Naive thymus-derived CD4-positive, alpha-beta T cell (primary cell): ENCODE measurements around the gene WHAMM. TPM values are rescaled to one million over a fixed set of nuclear protein-coding genes. Genes with fewer than 3 reads are reported as not detected.
A peak's percentile ranks its signal among the peaks of the same experiment; 100 is the strongest.

Experiments used
- ATAC-seq: fragments of 150-1000 bp; cut with Tn5 transposase; 2 replicates; pipeline ENCODE4 v1.10.0; 2021; ENCODE audit warnings: mild to moderate bottlenecking, moderate library complexity
- CTCF ChIA-PET: fragments of 350-600 bp; sonication (Branson Sonifier 250); formaldehyde crosslinking; loops from one replicate; lab custom pipeline; 2021; ENCODE audit warnings: antibody characterized with exemption; lab: Charles Lee
- POLR2A ChIA-PET: fragments of 350-600 bp; sonication (Branson Sonifier 250); formaldehyde crosslinking; loops from one replicate; lab custom pipeline; 2021; ENCODE audit warnings: antibody characterized with exemption, inconsistent platforms; lab: Charles Lee
- DNase-seq, 9 donors: peaks; one replicate each; pipeline versions ENCODE4 v3.0.0 to v3.0.0-alpha.2; 2020 to 2022; ENCODE audit warnings: mixed read lengths in 1 of 9
- H3K27ac ChIP-seq: one replicate; pipeline ENCODE4 v1.7.0; 2013; ENCODE audit warnings: mild to moderate bottlenecking, low read depth, low read length, moderate library complexity
- H3K27me3 ChIP-seq, 2 donors: one replicate each; pipeline ENCODE4 v1.7.0; 2013; ENCODE audit warnings: low read length in 2 of 2, mild to moderate bottlenecking in 2 of 2, moderate library complexity in 2 of 2; ENCODE audit not compliant: control insufficient read depth in 2 of 2, insufficient read depth in 2 of 2
- H3K36me3 ChIP-seq, 3 experiments: 1 replicate in 2 of 3; 2 replicates in 1 of 3; pipeline ENCODE4 v1.7.0; 2013; ENCODE audit warnings: low read length in 3 of 3, mild to moderate bottlenecking in 3 of 3, moderate library complexity in 1 of 3; ENCODE audit not compliant: insufficient read depth in 3 of 3, control insufficient read depth in 2 of 3
- H3K4me1 ChIP-seq, 2 donors: one replicate each; pipeline ENCODE4 v1.7.0; 2013; ENCODE audit warnings: low read length in 2 of 2, mild to moderate bottlenecking in 2 of 2, moderate library complexity in 1 of 2; ENCODE audit not compliant: control insufficient read depth in 2 of 2, insufficient read depth in 2 of 2
- H3K4me3 ChIP-seq: 2 replicates; pipeline ENCODE4 v1.7.0; 2013; ENCODE audit warnings: mild to moderate bottlenecking, low read length
- H3K9me3 ChIP-seq, 3 experiments: 1 replicate in 2 of 3; 2 replicates in 1 of 3; pipeline ENCODE4 v1.7.0; 2013; ENCODE audit warnings: low read length in 3 of 3; ENCODE audit not compliant: control insufficient read depth in 2 of 3
- H3K27ac Mint-ChIP-seq, 9 donors: one replicate each; pipeline ENCODE4 v1.8.0; 2020 to 2022; ENCODE audit warnings: mixed read lengths in 9 of 9, mild to moderate bottlenecking in 8 of 9, moderate library complexity in 5 of 9, inconsistent platforms in 2 of 9
- H3K27me3 Mint-ChIP-seq, 5 donors: one replicate each; pipeline ENCODE4 v1.8.0; 2021 to 2022; ENCODE audit warnings: mixed read lengths in 5 of 5, mild to moderate bottlenecking in 1 of 5
- H3K36me3 Mint-ChIP-seq, 5 donors: one replicate each; pipeline ENCODE4 v1.8.0; 2020 to 2022; ENCODE audit warnings: mixed read lengths in 5 of 5, mild to moderate bottlenecking in 3 of 5, inconsistent platforms in 1 of 5
- H3K4me1 Mint-ChIP-seq, 7 donors: one replicate each; pipeline ENCODE4 v1.8.0; 2020 to 2022; ENCODE audit warnings: mixed read lengths in 7 of 7, mild to moderate bottlenecking in 3 of 7, inconsistent platforms in 1 of 7
- H3K4me3 Mint-ChIP-seq, 10 donors: one replicate each; pipeline ENCODE4 v1.8.0; 2020 to 2022; ENCODE audit warnings: mild to moderate bottlenecking in 10 of 10, mixed read lengths in 10 of 10, moderate library complexity in 6 of 10, inconsistent platforms in 2 of 10
- H3K9me3 Mint-ChIP-seq, 11 donors: one replicate each; pipeline ENCODE4 v1.8.0; 2020 to 2022; ENCODE audit warnings: mixed read lengths in 11 of 11, mild to moderate bottlenecking in 4 of 11, inconsistent platforms in 1 of 11, moderate library complexity in 1 of 11
- intact Hi-C, 2 donors: fragments of 100-400 bp; cut with micrococcal nuclease; formaldehyde crosslinking; loops; one replicate each; pipeline ENCODE4 v1.15.1; 2023
- polyA plus RNA-seq, 2 donors: library from polyadenylated mRNA; unstranded; fragments of 300-500 nt; fragmentation: Illumina TruSeq; gene quantifications; one replicate each; pipeline ENCODE4 v1.2.3, GENCODE V29; 2021
- total RNA-seq, 6 experiments: library from RNA in 5 of 6; stranded (reverse) in 5 of 6; gene quantifications; 1 replicate in 5 of 6; 2 replicates in 1 of 6; pipeline ENCODE4 v1.2.3 and lab custom pipeline; 2021 to 2026

The WHAMM gene
- total and polyA plus RNA-seq, 7 experiments from 2014 or later = 3.5 to 72.2 (median 30.8) TPM

DNA sequence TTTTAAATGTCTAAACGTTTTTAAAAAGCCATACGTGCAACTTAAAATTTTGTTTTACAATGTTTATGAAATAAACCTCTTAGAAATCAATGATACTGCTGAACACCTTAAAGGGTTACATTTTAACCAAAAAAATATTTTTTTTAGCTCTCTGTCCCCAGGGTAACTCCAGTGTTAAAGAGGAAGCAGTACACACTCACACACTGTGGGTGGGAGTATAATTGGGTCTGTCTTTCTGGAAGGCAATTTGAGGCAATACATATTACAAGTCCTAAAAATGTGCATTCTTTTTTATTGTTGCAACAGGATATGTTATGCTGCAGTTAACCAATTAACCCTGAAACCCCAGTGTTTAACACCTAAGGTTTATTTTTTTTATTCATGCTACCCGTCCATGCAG, 34.1 kb downstream of the WHAMM start:
- H3K27ac ChIP-seq = no peak overlapping the region
- peaks cover 0 to 27% (median 0%) of the 10 kb centered on the region in 5 donors for H3K27me3 Mint-ChIP-seq
- no peak overlapping the region for H3K27ac Mint-ChIP-seq
- intact Hi-C loops = no loop called here
- POLR2A ChIA-PET = no interaction called here
- H3K9me3 ChIP-seq = no peaks in the 10 kb centered on the region
- H3K4me1 ChIP-seq = no peaks in the 10 kb centered on the region
- H3K9me3 Mint-ChIP-seq = peaks cover 0 to 12% (median 0%) of the 10 kb centered on the region in 11 donors
- H3K36me3 Mint-ChIP-seq = peaks cover 0 to 30% (median 4%) of the 10 kb centered on the region in 5 donors
- no peak overlapping the region for H3K4me3 Mint-ChIP-seq
- no peaks in the 10 kb centered on the region for H3K27me3 ChIP-seq
- peaks cover 5 to 13% (median 9%) of the 10 kb centered on the region in 7 donors for H3K4me1 Mint-ChIP-seq
- H3K4me3 ChIP-seq = no peak overlapping the region
- ATAC-seq (no peak), DNase-seq (no peak)
- no peaks in the 10 kb centered on the region for H3K36me3 ChIP-seq
- CTCF ChIA-PET = interaction anchor here (1.3 kb wide), 1 partner anchor 11 kb away, joined by 3 read pairs; no protein-coding TSS in a partner anchor

DNA sequence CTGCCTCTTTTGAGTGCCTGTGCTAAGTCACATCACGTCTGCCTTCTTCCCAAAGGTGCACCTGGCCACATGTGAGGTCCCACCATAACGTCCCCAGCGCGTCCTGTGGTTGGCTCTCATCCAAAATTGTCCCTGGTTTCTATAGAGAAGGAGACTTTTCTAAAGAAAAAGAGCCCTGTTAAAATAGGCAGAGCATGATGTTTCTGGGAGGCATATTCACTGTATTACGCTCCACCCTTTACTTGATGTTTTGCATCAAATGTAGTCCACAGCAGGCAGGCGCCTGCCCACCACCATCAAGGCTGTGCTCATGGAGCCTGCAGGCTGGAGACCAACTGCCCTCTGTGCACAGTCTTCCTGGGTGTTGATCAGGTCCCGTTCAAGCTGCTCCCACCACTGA, 36.3 kb downstream of the WHAMM start:
- intact Hi-C loops = loop anchor here (2.0 to 5.0 kb wide), 2 partner anchors 35 to 142 kb away; partner anchors contain the start of gene RAMAC (in 1 of the 2)
- ATAC-seq (no peak), DNase-seq (no peak)
- ChIA-PET POLR2A (interaction anchor here (0.7 kb wide), 1 partner anchor 34 kb away, joined by 3 read pairs; no protein-coding TSS in a partner anchor), CTCF (no interaction called here)
- Mint-ChIP-seq H3K36me3 (peaks cover 0 to 23% (median 4%) of the 10 kb centered on the region in 5 donors), H3K4me3 (no peak overlapping the region), H3K9me3 (peaks cover 0 to 12% (median 0%) of the 10 kb centered on the region in 11 donors), H3K27ac (no peak overlapping the region), H3K4me1 (peaks cover 13 to 22% (median 17%) of the 10 kb centered on the region in 7 donors), H3K27me3 (peaks cover 0 to 27% (median 0%) of the 10 kb centered on the region in 5 donors)
- Histone ChIP-seq H3K27me3 (no peaks in the 10 kb centered on the region), H3K36me3 (no peaks in the 10 kb centered on the region), H3K9me3 (no peaks in the 10 kb centered on the region), H3K4me1 (no peaks in the 10 kb centered on the region), H3K27ac (no peak overlapping the region), H3K4me3 (no peak overlapping the region)

DNA sequence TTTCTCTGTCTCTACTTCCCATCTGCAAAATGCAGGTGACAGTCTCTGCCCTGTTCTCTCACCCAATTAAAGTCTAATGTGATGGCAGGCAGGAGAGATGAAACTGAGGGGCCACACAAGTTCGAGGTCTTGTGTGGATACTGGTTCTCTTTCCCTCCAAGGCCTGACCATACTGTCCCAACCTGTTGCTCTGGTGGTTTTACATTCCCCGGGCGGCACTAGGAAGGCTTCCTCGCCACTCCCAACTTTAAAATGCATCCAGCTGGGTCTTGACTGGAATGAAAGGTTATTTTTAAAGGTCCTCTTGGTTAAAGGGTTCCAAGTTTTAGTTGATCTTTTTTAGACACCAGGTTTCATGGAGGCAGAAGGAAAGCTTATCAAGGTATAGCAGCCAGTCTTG, 37.2 kb downstream of the WHAMM start:
- no peak overlapping the region for H3K4me3 ChIP-seq
- H3K27me3 ChIP-seq = no peaks in the 10 kb centered on the region
- Mint-ChIP-seq H3K4me3 (no peak overlapping the region), H3K4me1 (peaks cover 13 to 22% (median 17%) of the 10 kb centered on the region in 7 donors), H3K36me3 (peaks cover 0 to 22% (median 4%) of the 10 kb centered on the region in 5 donors), H3K9me3 (peaks cover 0 to 12% (median 0%) of the 10 kb centered on the region in 11 donors), H3K27ac (no peak overlapping the region), H3K27me3 (peaks cover 0 to 27% (median 0%) of the 10 kb centered on the region in 5 donors)
- ATAC-seq (no peak), DNase-seq (no peak)
- intact Hi-C loops = loop anchor here in 1 of 2 donors (5.0 kb wide), 1 partner anchor 141 kb away; the partner anchor contains the start of gene RAMAC
- no peak overlapping the region for H3K27ac ChIP-seq
- ChIA-PET POLR2A (no interaction called here), CTCF (no interaction called here)
- no peaks in the 10 kb centered on the region for H3K36me3 ChIP-seq
- H3K9me3 ChIP-seq = no peaks in the 10 kb centered on the region
- H3K4me1 ChIP-seq = no peaks in the 10 kb centered on the region

DNA sequence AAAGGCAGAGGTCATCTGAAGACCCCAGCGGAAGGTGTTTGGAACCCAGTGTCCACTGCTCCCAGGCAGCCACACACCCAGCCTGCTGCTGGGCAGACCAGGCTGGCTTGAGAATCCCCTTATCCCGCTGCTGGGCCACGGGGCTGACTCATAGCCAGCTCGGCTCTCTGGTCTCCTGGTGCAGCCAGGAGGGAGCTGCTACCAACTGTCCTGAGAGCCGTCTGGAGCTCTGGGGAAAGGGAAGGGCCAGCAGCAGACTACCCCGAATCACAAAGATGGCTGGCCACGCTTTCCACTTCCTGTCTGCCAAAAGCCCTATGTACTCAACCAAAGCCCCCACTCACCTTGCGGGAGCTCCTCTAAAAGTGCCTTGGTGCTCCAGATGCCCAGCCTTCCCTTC, 38.3 kb downstream of the WHAMM start:
- Histone ChIP-seq H3K27ac (no peak overlapping the region), H3K27me3 (no peaks in the 10 kb centered on the region), H3K36me3 (no peaks in the 10 kb centered on the region), H3K9me3 (no peaks in the 10 kb centered on the region), H3K4me3 (no peak overlapping the region), H3K4me1 (no peaks in the 10 kb centered on the region)
- DNase-seq = no peak
- peaks cover 0 to 9% (median 0%) of the 10 kb centered on the region in 11 donors for H3K9me3 Mint-ChIP-seq
- peaks cover 0 to 27% (median 0%) of the 10 kb centered on the region in 5 donors for H3K27me3 Mint-ChIP-seq
- ChIA-PET POLR2A (no interaction called here), CTCF (no interaction called here)
- ATAC-seq = no peak
- intact Hi-C loops = loop anchor here (2.0 to 5.0 kb wide), 2 partner anchors 140 to 153 kb away; partner anchors contain the start of gene RAMAC (in 1 of the 2)
- peaks cover 0 to 16% (median 2%) of the 10 kb centered on the region in 5 donors for H3K36me3 Mint-ChIP-seq
- peaks cover 13 to 23% (median 17%) of the 10 kb centered on the region in 7 donors for H3K4me1 Mint-ChIP-seq
- H3K27ac Mint-ChIP-seq = no peak overlapping the region
- no peak overlapping the region for H3K4me3 Mint-ChIP-seq

DNA sequence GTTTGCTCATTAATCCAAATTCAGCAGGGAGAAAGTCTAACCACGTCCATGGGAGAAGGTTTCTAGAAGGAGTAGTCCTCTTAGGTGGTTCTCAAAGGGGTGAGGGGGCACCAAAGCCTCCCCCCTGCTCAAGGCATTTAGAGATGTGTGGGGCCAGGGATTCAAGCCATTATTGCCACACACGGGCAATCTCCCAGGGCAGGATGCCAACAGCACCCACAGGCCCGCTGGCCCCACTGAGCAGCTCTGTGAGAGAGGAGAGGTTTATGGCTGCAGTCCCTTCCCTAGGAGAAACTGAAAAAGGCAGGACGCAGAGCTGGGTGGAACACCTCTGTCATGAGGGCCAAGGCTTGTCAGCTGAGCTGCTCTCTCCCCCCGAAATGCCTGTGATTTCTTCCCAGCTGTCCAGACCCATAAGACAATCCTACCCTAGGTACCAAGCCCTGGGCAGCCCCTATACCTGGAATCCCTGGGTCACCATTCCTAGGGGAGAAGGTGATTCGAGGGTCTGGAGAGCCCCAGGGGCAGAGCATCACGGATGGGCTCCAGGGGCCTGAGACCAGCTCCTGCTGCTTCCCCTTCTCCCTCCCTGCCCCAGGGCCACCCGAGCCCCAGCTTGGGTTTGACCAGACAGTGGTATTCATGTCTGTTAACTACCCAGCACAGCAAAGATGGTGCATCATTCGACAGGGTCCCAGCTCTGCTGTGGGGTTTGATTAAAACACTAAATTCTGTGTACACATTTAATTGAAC, 39.0 kb downstream of the WHAMM start:
- Mint-ChIP-seq H3K27ac (no peak overlapping the region), H3K4me1 (peaks cover 13 to 31% (median 21%) of the 10 kb centered on the region in 7 donors), H3K9me3 (peaks cover 0 to 7% (median 0%) of the 10 kb centered on the region in 11 donors), H3K27me3 (peaks cover 0 to 27% (median 0%) of the 10 kb centered on the region in 5 donors), H3K4me3 (no peak overlapping the region), H3K36me3 (peaks cover 0 to 12% (median 0%) of the 10 kb centered on the region in 5 donors)
- ChIA-PET POLR2A (no interaction called here), CTCF (interaction anchor here (0.8 kb wide), 1 partner anchor 1274 kb away, joined by 3 read pairs; no protein-coding TSS in a partner anchor)
- Histone ChIP-seq H3K27me3 (no peaks in the 10 kb centered on the region), H3K4me3 (no peak overlapping the region), H3K4me1 (no peaks in the 10 kb centered on the region), H3K27ac (no peak overlapping the region), H3K36me3 (no peaks in the 10 kb centered on the region), H3K9me3 (no peaks in the 10 kb centered on the region)
- DNase-seq (no peak), ATAC-seq (no peak)
- intact Hi-C loops = loop anchor here (2.0 to 5.0 kb wide), 2 partner anchors 139 to 152 kb away; partner anchors contain the start of gene RAMAC (in 1 of the 2)

DNA sequence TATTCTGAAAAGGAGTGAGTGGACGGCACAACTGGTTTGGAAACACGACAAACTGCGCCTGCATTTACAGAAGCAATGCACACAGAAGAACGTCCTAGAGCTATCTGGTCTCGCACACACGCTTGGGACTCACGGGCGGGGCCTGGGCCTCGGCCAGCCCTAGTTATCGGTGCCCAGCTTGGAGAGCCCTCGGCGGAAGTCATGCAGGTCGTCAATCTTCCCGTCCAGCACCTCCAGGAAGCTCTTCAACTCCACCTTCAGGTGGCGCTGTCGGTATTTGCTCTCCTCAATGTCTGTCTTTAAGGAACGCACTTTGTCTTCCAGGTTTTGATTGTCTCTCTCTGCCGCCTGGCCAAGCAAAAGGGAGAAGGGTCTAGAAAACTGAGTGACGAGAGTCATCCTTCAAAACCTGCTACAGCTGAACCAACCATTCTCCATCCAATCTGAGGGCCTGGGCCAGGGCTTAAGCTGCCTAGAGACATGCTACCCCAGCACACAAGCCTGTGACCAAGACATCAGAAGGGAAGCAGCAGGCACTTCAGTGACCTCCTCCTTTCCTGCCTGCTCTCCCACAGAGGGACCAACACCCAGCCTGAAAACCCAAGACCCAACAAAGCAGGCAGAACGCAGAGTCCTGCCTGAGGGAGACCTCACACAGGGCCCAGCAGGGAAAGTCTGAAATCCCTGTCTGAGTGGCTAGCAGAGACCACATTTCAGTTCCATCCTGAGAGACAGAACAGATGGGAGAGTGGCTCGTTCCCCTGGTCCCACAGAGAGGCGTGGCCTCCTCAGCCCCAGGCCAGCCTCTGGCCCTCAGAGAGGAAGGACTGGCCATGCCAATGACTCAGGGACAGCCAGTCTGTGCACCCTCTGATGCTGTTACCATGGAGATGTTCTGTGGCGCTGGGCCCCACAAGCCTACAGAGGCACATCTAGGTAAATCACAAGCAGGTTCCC, 40.4 kb downstream of the WHAMM start:
- no peaks in the 10 kb centered on the region for H3K9me3 Mint-ChIP-seq
- DNase-seq (peak; percentile 12 to 53 (median 33)), ATAC-seq (peak; percentile 78)
- H3K4me3 Mint-ChIP-seq = no peak overlapping the region
- intact Hi-C loops = loop anchor here (1.0 to 5.0 kb wide), 3 partner anchors 137 to 151 kb away; partner anchors contain the start of gene RAMAC (in 1 of the 2)
- peaks cover 0 to 5% (median 0%) of the 10 kb centered on the region in 5 donors for H3K36me3 Mint-ChIP-seq
- Histone ChIP-seq H3K27me3 (no peaks in the 10 kb centered on the region), H3K9me3 (no peaks in the 10 kb centered on the region), H3K4me3 (no peak overlapping the region), H3K36me3 (no peaks in the 10 kb centered on the region), H3K4me1 (no peaks in the 10 kb centered on the region), H3K27ac (no peak overlapping the region)
- peak overlapping the region in 3 of 9 donors; percentile 36 to 70 (median 56) for H3K27ac Mint-ChIP-seq
- ChIA-PET CTCF (no interaction called here), POLR2A (no interaction called here)
- peaks cover 0 to 18% (median 0%) of the 10 kb centered on the region in 5 donors for H3K27me3 Mint-ChIP-seq
- H3K4me1 Mint-ChIP-seq = peaks cover 11 to 29% (median 20%) of the 10 kb centered on the region in 7 donors
